ENCODE measurements around the gene PEAK3. TPM values are rescaled to one million over a fixed set of nuclear protein-coding genes. Genes with fewer than 3 reads are reported as not detected.

PEAK3 gene
- total RNA-seq, 2 experiments from 2014 or later, result not detected

DNA sequence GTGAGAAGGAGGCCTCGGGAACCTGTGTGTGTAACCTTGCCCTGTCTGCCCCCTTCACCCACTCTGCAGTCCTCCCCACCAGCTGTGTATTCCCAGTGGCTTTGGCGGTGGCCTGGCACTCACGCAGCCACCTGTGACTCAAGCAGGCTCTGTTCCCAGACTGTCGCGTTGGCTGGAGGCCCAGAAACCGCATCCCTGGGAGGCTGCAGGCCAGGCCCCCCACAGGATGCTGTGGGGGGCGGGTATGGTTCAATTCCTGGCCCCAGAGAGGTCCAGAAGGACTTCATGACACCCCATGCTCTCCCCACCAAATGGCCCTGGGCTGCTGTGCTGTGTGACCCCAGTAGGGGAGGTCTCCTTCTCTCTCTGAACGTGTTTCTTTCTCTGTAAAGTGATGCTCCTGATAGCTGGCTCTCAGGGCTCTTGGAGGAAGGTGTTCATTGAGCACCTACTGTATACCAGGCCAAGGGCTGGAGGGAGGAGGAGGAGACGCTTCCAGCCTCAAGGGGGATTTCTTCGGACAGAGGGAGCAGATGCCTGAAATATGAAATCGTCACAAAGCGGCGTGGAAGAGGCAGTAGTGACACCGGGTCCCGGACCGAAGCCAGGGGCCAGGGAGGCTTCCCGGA is 27.9 kb upstream of the PEAK3 start:
- DNase-seq, result no peak
- intact Hi-C loops (cut with micrococcal nuclease), result no loop called here
- CTCF ChIA-PET, result no interaction called here
- Mint-ChIP-seq H3K4me3 (no peak overlapping the region), H3K36me3 (ENCODE audit: low read depth) (no peaks in the 10 kb centered on the region), H3K27me3 (ENCODE audit: low read depth) (peaks cover 63% of the 10 kb centered on the region), H3K9me3 (peaks cover 2% of the 10 kb centered on the region), H3K27ac (no peak overlapping the region), H3K4me1 (ENCODE audit: low read depth) (peaks cover 5% of the 10 kb centered on the region)

DNA sequence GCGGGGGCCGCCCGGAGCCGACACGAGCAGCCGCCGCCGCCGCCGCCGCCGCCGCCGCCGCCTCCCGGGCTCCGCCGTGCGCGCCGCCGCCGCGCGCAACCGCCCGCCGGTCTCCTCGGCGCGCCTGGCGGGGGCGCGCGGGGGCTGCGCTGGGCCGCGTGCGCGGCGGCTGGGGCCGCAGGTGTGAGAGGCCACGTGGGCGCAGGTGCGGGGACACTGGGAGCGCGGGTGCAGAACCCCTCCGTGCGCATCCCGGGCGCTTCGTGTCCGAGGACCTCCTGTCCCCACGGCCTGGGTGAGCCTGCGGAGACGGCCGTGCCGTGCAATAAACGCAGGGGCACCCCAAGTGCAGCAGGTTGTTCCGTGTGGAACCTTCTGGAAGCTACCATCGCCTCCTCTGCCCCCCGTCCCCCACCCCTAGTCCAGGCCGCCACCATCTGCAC is 26.2 kb upstream of the PEAK3 start, which contains the start of gene LINGO3:
Gene LINGO3 (minus strand): TSS at position 41 of the 443 bp plus-strand sequence. CDS start 16,378 bp downstream, outside the sequence.
- no peak within 1 kb of the TSS for H3K27ac Mint-ChIP-seq
- no peaks in the 10 kb centered on the region for H3K36me3 Mint-ChIP-seq (ENCODE audit: low read depth)
- H3K27me3 Mint-ChIP-seq (ENCODE audit: low read depth), result peaks cover 64% of the 10 kb centered on the region
- no peak for DNase-seq
- H3K4me1 Mint-ChIP-seq (ENCODE audit: low read depth), result peaks cover 9% of the 10 kb centered on the region
- CTCF ChIA-PET, result interaction anchor here (0.6 kb wide), 1 partner anchor 83 kb away, joined by 3 read pairs; no protein-coding TSS in a partner anchor
- intact Hi-C loops (cut with micrococcal nuclease), result no loop called here
- H3K9me3 Mint-ChIP-seq, result no peaks in the 10 kb centered on the region
- H3K4me3 Mint-ChIP-seq, result no peak within 1 kb of the TSS

GRCh38 chr19:2307518-2308012 is 25.6 kb upstream of the PEAK3 start:
- peaks cover 14% of the 10 kb centered on the region for H3K4me1 Mint-ChIP-seq (ENCODE audit: low read depth)
- intact Hi-C loops (cut with micrococcal nuclease), result no loop called here
- CTCF ChIA-PET, result no interaction called here
- H3K27me3 Mint-ChIP-seq (ENCODE audit: low read depth), result peaks cover 65% of the 10 kb centered on the region
- H3K27ac Mint-ChIP-seq, result no peak overlapping the region
- H3K4me3 Mint-ChIP-seq, result no peak overlapping the region
- DNase-seq, result no peak
- no peaks in the 10 kb centered on the region for H3K36me3 Mint-ChIP-seq (ENCODE audit: low read depth)
- no peaks in the 10 kb centered on the region for H3K9me3 Mint-ChIP-seq

DNA sequence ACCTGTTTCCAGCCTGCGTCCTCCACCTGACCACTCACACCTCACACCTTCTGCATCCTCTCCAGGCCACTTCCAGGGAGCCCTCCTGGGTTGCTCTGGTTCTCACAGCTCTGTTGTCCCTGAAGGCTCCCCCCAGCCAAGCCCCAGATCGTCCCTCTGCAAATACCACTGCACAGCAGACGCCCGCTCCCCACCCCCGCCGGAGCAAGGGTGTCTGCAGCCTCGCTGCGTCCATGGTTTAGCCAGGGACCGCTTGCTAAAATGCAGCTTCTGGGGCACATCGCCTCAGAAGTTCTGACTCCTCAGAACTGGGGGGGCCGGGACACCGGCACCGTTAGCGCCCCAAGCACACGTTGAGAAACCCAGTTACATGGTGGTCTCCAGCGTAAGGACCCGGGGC is 25.0 kb upstream of the PEAK3 start:
- Mint-ChIP-seq H3K27ac (no peak overlapping the region), H3K4me3 (no peak overlapping the region), H3K4me1 (ENCODE audit: low read depth) (peaks cover 16% of the 10 kb centered on the region), H3K9me3 (no peaks in the 10 kb centered on the region), H3K27me3 (ENCODE audit: low read depth) (peaks cover 60% of the 10 kb centered on the region), H3K36me3 (ENCODE audit: low read depth) (no peaks in the 10 kb centered on the region)
- no peak for DNase-seq
- intact Hi-C loops (cut with micrococcal nuclease), result no loop called here
- CTCF ChIA-PET, result no interaction called here

DNA sequence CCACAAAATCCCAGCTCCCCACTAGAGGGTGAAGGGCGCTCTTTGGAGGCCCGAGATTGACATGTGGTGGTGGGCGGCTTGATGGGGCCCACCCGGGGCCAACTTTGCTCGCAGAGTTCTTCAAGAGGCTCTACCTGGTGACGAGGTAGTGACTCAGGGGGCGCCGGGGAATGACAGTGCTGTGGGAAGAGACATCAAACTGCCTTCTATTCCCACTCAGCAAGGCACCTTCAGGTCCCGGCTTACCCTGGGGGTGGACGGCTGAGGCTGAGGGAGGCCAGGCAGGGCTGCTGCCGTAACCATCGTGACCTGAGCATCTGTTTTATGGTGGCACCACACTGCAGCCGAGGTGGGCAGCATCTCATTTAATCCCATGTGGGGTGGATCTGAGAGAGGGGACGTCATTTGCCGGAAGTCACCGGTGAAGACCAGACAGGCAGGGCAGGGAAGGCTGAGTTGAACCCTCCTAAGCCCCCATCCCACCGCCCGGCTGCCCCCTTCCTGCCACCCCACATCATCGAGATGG is 24.4 kb upstream of the PEAK3 start:
- no peak overlapping the region for H3K4me3 Mint-ChIP-seq
- H3K9me3 Mint-ChIP-seq, result no peaks in the 10 kb centered on the region

GRCh38 chr19:2305452-2306280 is 23.7 kb upstream of the PEAK3 start:
- CTCF ChIA-PET, result interaction anchor here (1.0 to 1.2 kb wide), 2 partner anchors 44 to 86 kb away, joined by 4 read pairs; no protein-coding TSS in a partner anchor
- peaks cover 62% of the 10 kb centered on the region for H3K27me3 Mint-ChIP-seq (ENCODE audit: low read depth)
- no peak overlapping the region for H3K4me3 Mint-ChIP-seq

More for the DNA sequence above, 24.4 kb upstream of the PEAK3 start:
- H3K4me1 Mint-ChIP-seq (ENCODE audit: low read depth), result peaks cover 16% of the 10 kb centered on the region
- no peaks in the 10 kb centered on the region for H3K36me3 Mint-ChIP-seq (ENCODE audit: low read depth)
- H3K27ac Mint-ChIP-seq, result no peak overlapping the region
- no peak for DNase-seq
- CTCF ChIA-PET, result interaction anchor here (1.0 kb wide), 1 partner anchor 86 kb away, joined by 4 read pairs; no protein-coding TSS in a partner anchor
- intact Hi-C loops (cut with micrococcal nuclease), result no loop called here
- H3K27me3 Mint-ChIP-seq (ENCODE audit: low read depth), result peaks cover 61% of the 10 kb centered on the region

DNA sequence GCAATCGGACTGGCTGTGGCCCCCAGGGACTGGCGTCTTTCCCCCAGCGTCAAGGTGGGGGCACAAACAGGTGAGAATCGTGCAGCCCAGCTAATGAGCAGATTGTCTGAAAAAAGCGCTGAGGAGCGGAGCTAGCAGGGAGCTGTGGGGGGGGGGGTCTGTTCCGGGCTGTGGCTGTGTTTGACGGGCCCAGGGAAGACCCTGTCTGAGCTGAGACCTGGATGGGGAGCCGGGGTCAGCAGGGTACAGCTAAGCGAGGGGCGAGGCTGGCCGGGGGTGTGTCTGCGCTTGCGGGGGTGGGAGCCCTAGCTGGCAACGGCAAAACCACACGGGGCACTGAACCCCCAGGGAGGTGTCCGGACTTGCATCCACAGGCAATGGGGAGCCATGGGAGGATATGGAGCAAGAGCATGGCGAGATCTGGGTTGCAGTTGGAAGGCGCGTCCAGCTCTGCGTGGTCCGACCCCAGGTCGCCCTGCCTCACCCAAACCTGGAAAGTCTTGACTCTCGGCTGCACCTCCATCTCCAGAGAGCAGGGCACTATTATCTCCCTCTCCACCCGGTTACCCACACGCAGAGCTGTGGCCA is 21.3 kb upstream of the PEAK3 start:
- no peak for DNase-seq
- H3K4me1 Mint-ChIP-seq (ENCODE audit: low read depth), result peaks cover 13% of the 10 kb centered on the region
- H3K9me3 Mint-ChIP-seq, result no peaks in the 10 kb centered on the region
- peak overlapping the region; percentile 19 for H3K4me3 Mint-ChIP-seq
- no peak overlapping the region for H3K27ac Mint-ChIP-seq
- CTCF ChIA-PET, result no interaction called here
- no peaks in the 10 kb centered on the region for H3K36me3 Mint-ChIP-seq (ENCODE audit: low read depth)
- intact Hi-C loops (cut with micrococcal nuclease), result no loop called here
- H3K27me3 Mint-ChIP-seq (ENCODE audit: low read depth), result peaks cover 41% of the 10 kb centered on the region

More at GRCh38 chr19:2305452-2306280, 23.7 kb upstream of the PEAK3 start:
- intact Hi-C loops (cut with micrococcal nuclease), result no loop called here
- Mint-ChIP-seq H3K27ac (no peak overlapping the region), H3K4me1 (ENCODE audit: low read depth) (peaks cover 16% of the 10 kb centered on the region), H3K9me3 (no peaks in the 10 kb centered on the region), H3K36me3 (ENCODE audit: low read depth) (no peaks in the 10 kb centered on the region)
- no peak for DNase-seq

GRCh38 chr19:2302319-2303210 is 20.6 kb upstream of the PEAK3 start:
- no peaks in the 10 kb centered on the region for H3K9me3 Mint-ChIP-seq
- H3K36me3 Mint-ChIP-seq (ENCODE audit: low read depth), result no peaks in the 10 kb centered on the region
- peaks cover 39% of the 10 kb centered on the region for H3K27me3 Mint-ChIP-seq (ENCODE audit: low read depth)
- peak overlapping the region; percentile 19 for H3K4me3 Mint-ChIP-seq
- intact Hi-C loops (cut with micrococcal nuclease), result no loop called here
- H3K4me1 Mint-ChIP-seq (ENCODE audit: low read depth), result peaks cover 13% of the 10 kb centered on the region
- CTCF ChIA-PET, result interaction anchor here (0.7 to 1.5 kb wide), 2 partner anchors 19 to 22 kb away, joined by 3 to 4 read pairs; no protein-coding TSS in a partner anchor
- no peak overlapping the region for H3K27ac Mint-ChIP-seq
- DNase-seq, result no peak

DNA sequence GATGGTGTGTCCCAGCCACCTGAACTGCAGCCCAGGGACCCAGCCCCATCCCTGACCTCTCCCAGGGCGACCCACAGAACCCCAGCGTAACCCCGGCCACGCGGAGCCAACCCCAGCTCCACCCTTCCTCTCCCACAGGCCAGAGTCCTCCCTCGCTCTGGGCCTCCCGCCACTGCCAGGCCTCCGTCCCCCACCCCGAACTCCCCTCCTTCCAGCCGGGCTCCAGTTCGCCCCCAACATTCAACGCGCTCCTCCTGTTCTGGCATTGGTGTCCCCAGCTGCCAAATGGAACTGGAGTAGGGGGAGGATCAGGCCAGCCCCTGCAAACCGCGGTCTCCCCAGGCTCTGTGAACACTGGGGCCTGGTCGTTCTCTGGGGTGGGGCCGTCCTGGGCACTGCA is 18.6 kb upstream of the PEAK3 start:
- Mint-ChIP-seq H3K9me3 (no peaks in the 10 kb centered on the region), H3K4me1 (ENCODE audit: low read depth) (peaks cover 11% of the 10 kb centered on the region)

DNA sequence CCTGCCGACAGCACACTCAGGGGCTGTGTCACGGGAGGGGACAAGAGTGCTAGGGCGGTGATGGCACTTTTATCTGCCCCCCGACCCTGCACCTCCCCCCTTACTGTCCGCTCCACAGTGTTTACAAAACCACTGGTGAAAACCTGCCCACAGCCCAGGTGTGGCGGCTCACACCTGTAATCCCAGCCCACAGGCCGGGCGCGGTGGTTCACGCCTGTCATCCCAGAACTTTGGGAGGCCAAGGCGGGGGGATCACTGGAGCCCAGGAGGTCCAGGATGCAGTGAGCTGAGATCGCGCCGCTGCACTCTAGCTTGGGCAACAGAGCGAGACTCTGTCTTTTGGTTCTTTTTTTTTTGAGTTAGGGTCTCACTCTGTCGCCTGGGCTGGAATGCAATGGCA is 14.2 kb upstream of the PEAK3 start:
- intact Hi-C loops (cut with micrococcal nuclease), result no loop called here
- no peak for DNase-seq
- CTCF ChIA-PET, result no interaction called here
- H3K27me3 Mint-ChIP-seq (ENCODE audit: low read depth), result no peaks in the 10 kb centered on the region
- peaks cover 5% of the 10 kb centered on the region for H3K4me1 Mint-ChIP-seq (ENCODE audit: low read depth)
- peaks cover 1% of the 10 kb centered on the region for H3K36me3 Mint-ChIP-seq (ENCODE audit: low read depth)
- H3K4me3 Mint-ChIP-seq, result no peak overlapping the region
- H3K27ac Mint-ChIP-seq, result no peak overlapping the region
- no peaks in the 10 kb centered on the region for H3K9me3 Mint-ChIP-seq

More for the DNA sequence above, 18.6 kb upstream of the PEAK3 start:
- intact Hi-C loops (cut with micrococcal nuclease), result no loop called here
- DNase-seq, result no peak
- H3K27me3 Mint-ChIP-seq (ENCODE audit: low read depth), result peaks cover 23% of the 10 kb centered on the region
- CTCF ChIA-PET, result no interaction called here
- no peak overlapping the region for H3K4me3 Mint-ChIP-seq
- no peak overlapping the region for H3K27ac Mint-ChIP-seq
- no peaks in the 10 kb centered on the region for H3K36me3 Mint-ChIP-seq (ENCODE audit: low read depth)

DNA sequence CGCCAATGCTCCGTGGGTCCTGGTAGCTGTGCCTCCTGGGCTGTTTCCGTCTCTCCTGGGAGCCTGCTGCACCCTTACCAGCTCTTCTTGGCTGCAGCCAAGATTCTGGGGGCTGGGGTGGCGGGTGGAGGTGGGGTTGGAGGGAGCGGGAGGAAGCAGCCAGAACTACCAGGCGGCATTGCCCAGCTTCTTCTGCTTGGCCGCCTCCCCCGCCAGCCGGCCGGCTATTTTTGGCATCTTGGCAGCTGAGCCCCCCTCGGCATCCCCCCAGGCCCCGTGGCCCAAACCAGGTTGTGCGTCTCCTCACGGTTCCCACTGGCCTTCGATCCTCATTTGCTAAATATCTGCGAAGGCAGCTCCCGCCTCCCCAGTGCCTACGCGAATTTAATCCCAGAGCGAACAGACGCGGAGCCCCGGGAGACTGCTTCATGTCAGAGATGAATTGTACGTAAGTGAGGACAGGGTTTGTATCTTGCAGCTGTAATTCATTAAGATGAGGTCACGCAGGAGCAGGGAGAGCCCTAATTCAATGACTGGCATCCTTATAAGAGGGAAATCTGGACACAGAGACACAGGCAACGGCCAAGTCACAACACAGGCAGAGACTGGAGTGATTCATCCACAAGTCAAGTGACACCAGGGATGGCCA is 12.8 kb upstream of the PEAK3 start:
- no peak for DNase-seq
- CTCF ChIA-PET, result no interaction called here
- H3K27ac Mint-ChIP-seq, result no peak overlapping the region
- H3K4me3 Mint-ChIP-seq, result no peak overlapping the region
- intact Hi-C loops (cut with micrococcal nuclease), result no loop called here
- H3K4me1 Mint-ChIP-seq (ENCODE audit: low read depth), result peaks cover 12% of the 10 kb centered on the region
- peaks cover 2% of the 10 kb centered on the region for H3K36me3 Mint-ChIP-seq (ENCODE audit: low read depth)
- H3K27me3 Mint-ChIP-seq (ENCODE audit: low read depth), result peaks cover 2% of the 10 kb centered on the region
- H3K9me3 Mint-ChIP-seq, result no peaks in the 10 kb centered on the region

All from activated naive CD4-positive, alpha-beta T cell treated with anti-CD3 and anti-CD28 coated beads for 36 hours (primary cell).